Ureter (tissue), 1 donor: ENCODE results near the gene NIT1. TPM values are rescaled to one million over a fixed set of nuclear protein-coding genes. Genes with fewer than 3 reads are reported as not detected.
"Not testable (repeated sequence)": the region's sequence is repeated elsewhere in the genome, so short reads cannot be mapped to it uniquely, and the experiment has no call there.

ENCODE experiments used
- DNase-seq: peaks from one replicate; pipeline ENCODE4 v3.0.0-alpha.2; 2020; ENCODE audit warnings: low spot score
- total RNA-seq: library from RNA; stranded (reverse); gene quantifications from one replicate; pipeline ENCODE4 v1.2.4, GENCODE V29; 2023
- donor health status: DM: yes; HTN: yes; CAD: no.

The NIT1 gene
- total RNA-seq, 1 donor from 2014 or later = 34.7 TPM

DNA sequence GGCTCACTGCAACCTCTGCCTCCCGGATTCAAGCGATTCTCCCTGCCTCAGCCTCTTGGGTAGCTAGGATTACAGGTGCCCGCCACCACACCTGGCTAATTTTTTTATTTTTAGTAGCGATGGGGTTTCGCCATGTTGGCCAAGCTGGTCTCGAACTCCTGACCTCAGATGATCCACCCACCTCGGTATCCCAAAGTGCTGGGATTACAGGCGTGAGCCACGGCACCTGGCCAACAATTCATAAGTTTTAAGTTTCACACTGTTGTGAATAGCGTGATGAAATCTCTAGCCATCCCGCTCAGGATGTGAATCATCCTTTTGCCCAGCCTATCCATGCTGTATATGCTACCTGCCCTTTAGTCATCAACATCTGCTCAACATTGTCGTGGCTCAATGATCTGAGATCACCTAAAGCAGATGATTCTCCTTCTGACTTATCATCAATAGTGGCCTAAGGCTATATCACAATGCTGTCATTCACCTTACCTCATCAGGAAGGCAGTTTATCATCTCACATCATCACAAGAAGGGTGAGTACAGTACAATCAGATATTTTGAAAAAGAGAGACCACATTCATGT lies 2.7 kb upstream of the NIT1 start:
- DNase-seq = no peak

DNA sequence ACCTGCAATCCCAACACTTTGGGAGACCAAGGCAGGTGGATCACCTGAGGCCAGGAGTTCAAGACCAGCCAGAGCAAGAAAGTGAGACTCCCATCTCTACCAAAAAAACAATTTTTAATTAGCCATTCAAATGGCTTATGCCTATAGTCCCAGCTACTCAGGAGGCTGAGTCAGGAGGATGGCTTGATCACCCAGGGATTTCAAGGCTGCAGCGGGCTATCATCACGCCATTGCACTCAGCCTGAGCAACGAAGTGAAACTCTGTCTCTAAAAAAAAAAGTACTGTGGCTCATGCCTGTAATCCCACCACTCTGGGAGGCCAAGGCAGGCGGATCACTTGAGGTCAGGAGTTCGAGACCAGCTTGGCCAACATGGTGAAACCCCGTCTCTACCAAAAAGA lies 1.9 kb upstream of the NIT1 start:
- not testable (repeated sequence) for DNase-seq

DNA sequence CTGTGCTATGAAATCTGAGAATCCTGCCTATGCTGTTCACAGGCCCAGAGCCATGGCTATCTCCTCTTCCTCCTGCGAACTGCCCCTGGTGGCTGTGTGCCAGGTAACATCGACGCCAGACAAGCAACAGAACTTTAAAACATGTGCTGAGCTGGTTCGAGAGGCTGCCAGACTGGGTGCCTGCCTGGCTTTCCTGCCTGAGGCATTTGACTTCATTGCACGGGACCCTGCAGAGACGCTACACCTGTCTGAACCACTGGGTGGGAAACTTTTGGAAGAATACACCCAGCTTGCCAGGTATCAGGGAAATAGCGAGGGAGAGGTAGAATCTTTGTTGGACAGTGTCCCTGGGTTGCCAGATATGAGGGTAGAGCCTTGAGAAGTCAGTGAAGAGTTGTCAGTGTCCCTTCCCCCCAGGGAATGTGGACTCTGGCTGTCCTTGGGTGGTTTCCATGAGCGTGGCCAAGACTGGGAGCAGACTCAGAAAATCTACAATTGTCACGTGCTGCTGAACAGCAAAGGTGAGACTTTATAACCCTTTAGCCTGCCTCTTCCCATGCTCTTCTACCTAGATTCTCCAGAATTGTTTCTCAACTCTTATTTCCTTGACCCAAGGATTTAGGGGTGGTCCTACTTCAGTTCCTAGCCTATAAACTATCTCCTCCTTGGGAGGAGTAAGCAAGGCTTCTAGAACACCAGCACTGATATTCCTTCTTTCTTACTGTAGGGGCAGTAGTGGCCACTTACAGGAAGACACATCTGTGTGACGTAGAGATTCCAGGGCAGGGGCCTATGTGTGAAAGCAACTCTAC lies 1.4 kb downstream of the NIT1 start:
- no peak for DNase-seq

DNA sequence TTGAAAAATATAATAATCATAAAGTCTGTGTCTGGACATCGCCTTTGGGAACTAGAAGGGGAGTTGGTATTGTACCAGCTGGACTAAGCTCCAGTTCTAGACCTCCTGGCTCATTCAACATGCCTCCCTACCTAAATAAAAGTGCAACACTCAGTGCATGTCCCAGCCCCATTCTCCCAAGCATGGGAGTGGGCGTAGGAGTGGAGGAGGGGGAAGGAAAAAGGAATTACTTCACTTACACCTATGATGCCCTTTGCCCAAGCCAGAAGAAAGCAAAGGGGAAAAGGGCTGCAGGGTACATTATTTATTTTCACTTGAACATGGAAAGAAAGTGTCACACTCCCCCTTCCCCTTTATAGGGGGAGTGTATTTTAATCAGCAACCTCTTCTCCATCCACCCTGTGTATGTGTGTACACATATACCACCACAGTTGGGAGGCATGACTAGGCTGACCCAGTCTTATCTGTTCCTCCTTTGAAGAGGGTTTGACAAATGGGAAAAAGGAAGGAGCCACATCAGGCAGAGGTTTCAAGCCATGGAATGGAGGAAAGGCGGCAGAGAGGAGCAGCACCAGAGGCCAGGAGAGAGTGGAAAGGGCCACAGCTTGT lies 3.2 kb downstream of the NIT1 start:
- no peak for DNase-seq

DNA sequence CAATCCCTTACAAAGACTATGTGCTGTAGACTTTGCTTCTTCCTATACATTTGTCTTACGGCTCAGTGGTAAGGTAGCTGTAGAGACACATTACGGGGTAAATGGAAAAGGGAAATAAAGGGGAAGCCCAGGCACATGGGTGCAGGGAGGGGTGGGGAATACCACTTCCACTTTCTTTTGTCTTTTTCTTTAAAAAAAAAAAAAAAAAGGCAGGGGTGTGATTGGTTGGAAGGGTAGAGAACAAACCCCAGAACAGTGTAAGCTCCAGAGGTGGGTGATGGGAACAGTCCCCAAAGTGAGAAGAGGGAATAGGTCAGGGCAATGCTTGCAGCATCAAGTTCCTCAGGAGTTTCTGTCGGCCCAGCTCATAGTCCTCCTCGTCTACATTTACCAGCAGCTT lies 3.9 kb downstream of the NIT1 start:
- DNase-seq = no peak

DNA sequence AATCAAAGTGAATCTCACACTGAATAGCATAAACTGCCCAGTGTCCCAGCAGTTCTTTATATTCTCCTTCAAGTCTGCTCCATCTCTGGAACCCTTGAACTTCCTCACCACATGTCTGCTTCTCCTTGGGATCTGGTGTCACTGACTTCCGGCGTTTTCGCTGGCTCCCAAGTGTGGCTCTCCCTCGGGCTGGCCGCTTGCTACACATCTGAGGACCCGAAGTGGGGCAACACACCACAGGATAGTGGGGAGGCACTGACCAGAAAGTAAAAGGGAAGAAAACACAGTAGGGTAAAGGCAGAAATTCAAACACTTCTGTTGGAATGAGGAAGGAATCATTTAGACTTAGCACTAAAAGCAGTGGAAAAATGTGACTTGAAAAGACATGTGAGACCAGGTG lies 5.1 kb downstream of the NIT1 start:
- no peak for DNase-seq

DNA sequence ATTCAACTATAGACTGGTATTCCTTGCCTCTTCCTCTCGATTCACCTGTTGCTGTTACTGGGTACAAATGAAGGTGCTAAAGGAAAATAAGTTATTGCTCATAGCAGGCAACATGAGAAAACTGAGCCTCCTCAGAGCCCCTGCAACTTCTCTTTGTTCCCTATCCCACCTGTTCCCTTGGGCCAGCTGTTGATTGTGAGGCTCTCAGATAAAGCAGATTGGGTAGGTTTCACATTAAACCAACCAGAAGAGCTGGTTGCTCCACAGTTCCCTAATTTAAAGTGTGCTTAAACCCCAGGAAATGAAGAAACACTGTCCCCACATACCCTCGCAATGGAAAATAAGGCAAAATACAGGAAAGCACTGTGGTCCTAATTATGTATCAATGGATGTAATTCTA lies 9.7 kb downstream of the NIT1 start:
- DNase-seq = no peak

DNA sequence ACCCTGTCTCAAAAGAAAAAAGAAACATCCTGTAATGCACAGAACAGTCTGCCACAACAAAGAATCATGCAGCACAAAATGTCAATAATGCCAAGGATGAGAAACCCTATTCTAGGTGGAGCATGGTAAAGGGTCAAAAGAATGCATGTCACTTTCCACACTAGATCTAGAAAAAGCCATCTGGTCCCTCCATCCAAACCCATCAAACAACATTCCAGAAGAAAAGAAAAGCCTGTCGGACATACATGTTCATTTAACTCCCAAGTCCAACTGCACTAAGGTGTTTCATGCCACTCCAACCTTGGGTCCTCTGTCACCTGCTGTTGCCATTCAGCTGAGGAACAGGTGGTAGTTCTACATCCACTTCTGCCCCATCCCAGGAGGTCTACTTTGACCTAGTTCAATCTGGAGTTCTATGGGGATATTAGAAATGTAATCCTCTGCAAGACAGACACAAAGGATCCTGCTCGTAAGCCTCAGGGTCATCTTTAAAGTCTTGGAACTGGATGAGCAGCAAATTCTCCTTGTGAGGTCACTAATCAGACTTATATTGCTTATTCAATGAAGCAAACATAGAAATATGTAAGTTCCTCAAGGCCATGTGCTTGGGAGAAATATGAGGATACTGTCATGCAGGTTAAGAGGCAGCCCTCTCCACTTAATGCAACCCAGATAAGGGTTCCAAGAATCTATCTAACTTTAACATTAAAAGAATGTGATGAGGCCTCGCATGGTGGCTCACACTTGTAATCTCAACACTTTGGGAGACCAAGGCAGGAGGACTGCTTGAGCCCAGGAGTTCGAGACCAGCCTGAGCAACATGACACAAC lies 10.9 kb downstream of the NIT1 start:
- no peak for DNase-seq

DNA sequence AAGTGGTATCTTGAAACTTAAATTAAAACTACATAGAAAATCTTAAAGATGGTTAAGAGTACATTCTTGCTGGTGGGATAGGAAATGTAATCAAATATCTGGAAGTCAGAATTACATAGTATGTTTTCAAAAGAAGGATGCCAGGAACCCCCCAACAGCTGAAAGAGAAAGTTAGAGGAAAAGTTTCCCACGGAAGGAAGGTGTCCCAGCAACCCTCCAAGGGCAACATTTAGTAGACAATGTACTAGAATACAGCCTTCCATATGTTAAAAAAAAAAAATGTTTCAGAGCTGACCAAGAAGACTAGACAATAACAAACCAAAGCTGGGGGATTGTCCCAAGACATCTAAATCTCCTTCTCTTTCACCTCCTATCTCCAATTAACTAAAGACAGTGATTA lies 12.4 kb downstream of the NIT1 start:
- DNase-seq = no peak

DNA sequence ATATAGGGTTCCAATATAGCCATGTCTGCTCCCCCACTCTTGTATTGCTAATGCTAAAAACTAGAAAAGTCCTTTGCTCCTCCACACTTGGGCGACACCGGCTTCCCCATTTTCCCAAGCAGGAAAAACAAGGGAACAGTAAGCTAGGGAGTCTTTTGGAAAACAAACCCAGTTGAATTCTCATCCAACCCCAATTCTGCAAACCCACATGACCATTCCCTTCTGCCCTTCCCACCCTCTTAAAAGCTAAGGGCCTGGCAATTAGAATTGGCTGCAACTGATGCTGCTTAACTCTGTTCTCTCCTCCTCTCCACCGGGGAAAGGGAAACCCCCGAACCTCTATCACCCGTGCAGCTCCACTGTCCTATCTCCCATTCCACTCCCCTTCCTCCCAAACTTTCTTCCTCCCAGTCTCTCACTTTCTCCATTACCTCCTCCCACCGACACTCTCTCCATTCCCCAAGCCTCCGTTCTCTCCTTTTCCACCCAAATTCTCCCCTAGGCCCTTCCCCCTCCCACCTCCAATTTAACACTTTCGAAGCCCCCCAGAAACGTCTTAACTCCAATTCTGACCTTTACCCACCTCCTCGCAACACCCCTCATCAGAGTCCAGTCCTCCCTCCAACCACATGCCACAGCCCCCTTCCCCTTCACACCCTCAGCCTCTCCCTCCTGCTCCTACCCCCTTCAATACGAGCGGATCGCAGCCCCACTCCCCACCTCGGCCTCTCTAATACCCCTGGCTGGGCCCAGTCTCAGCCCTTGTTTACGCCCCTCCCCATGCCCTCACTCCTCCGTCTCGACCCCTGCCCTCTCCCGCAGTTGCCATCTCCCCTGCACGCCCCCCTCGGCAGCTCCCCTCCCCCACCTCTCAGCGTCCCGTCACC lies 13.9 kb downstream of the NIT1 start:
- no peak for DNase-seq

DNA sequence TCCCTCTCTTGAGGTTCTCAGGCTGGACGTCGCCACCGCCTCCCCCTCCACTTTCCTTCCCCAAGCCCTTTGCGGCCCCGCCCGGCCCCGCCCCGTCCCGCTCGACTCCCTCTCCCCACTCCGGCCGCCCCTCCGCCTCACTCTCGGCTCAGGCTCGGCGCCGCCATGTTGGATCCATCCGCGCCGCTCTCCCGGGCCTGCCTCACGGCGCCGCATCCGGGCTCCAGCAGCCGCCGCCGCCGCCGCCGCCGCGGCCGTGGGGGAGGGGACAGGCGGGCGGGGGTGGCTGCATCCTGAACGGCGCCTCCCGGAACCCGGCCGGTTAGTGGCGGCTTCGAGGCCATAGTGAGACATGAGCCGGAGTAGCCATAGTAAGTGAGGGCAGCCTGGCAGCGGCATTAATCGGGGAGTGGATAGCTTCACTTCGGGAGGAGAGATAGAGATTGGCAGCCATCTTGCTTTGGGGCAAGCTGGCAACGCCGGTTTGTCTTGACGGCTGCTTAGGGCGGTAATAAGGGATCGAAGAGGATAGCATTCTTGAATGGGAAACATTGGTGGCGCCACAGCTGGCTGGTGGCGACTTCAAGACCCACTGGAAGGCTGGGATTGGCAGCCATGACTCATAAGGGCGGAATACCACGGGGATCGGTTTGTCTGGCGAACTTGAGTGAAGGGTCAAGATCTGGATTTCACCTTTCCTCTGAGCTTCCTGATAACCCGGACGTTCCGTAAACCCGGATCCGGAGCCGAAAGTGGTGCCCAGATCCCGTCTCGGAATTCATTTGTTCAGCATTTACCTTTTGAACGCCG lies 14.7 kb downstream of the NIT1 start, which contains the start of gene DEDD:
Gene DEDD, minus strand, starts transcription at position 258 of the 810 bp plus-strand sequence. CDS start 8,205 bp downstream, outside the sequence.
- peak; percentile 95 for DNase-seq

DNA sequence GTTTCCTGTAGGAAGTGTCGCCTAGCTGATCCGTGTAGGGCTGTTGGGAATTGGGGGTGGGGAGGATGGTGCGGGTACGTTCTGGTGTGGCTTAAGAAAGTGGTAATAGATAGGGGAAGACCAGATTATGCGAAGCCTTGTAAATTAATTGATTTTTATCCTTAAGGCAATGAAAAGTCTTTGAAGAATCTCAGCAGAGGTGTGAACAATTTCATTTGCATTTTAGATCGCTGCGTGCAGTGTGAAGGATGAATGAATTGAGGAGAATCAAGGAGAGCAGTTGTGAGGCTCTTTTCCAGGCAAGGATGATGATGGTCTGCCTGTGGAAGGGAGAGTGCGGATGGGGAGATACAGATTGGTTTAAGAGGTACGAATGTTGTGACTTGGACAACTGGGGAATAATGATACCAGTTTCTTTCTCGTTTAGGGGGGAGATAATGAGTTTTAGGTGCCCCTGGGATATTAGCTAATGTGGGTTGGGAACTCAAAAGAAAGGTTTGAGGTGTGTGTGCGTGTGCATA lies 15.4 kb downstream of the NIT1 start:
- no peak for DNase-seq

DNA sequence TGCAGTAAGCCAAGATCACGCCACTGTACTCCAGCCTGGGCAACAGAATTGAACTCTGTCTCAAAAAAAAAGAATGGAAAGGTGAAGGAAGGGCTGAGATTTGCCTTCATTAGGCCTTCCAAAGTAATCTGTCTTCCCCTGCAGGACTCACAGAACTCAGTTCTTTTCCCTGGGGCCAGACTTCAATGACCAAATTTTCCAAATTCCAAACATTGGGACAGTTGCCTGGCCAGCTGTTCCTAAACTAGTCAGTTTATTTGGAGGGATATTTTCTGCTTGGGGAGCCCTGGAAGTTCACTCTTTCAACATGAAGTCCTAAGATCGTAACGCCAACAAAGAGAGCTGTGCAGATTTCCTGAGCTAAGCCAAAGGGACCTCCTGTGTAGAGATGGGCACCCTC lies 20.0 kb downstream of the NIT1 start:
- no peak for DNase-seq

DNA sequence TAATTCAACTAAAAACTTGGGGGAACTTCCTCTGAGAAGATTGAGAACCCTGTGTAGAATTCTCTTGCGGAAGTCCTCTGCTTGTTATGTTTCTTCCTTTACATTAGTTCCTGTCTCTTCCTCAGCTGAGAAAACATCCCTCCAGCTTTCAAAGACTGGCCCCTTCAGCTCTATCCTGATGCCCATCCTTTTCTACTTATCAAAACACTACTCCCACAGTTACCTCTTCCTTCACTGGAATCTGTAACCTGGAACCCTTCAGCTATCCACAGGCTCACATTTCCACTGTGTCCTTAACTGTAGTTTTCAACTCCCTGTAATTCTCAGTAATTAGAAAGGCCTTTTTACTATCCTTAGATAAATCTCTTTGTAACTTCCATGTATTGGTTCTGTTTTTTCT lies 20.5 kb downstream of the NIT1 start:
- DNase-seq = no peak

DNA sequence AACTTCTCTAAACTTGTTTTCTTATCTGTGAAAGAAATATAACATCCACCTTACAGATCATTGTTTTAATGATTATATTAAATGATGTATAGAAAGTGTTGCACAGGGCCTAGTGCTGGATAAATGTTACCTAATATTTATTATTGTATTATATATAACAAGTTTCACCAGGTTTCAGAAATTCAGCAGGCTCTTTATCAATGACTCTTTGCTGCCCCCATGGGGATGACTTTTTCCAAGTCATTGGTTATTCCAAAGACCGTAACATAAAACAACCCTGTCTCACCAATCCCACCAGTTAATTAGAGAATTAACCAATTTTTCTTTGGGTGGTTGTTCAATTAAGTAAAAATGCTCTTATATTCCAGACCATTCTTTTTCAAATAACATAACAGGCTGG lies 21.9 kb downstream of the NIT1 start:
- no peak for DNase-seq

DNA sequence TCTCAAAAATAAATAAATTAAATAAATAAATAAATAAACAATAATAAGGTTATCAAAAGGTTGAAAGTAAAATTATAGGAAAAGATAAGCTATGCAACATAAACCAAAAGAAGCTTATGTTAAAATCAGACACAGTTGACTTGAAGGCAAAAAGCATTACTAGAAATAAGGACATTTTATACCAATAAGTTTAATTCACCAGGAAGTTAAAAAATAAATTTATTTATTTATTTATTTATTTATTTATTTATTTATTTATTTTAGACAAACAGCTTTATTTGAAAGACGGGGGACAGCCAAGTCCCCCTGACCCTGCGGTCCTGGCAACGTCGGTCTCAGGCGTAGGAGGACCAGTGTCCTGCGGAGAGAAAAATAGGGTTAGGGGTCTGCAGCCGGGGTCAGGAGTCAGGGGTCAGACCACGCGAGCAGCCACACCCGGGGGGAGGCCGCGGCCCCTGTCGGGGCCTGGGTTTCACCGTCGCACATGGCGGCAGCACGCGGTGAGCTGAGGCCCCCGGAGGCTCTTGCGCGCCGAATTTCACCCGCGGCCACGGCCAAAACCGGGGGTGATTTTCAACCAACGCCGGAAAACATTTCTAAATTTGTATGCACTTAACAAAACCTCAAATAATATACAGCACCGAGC lies 23.0 kb downstream of the NIT1 start:
- no peak for DNase-seq

DNA sequence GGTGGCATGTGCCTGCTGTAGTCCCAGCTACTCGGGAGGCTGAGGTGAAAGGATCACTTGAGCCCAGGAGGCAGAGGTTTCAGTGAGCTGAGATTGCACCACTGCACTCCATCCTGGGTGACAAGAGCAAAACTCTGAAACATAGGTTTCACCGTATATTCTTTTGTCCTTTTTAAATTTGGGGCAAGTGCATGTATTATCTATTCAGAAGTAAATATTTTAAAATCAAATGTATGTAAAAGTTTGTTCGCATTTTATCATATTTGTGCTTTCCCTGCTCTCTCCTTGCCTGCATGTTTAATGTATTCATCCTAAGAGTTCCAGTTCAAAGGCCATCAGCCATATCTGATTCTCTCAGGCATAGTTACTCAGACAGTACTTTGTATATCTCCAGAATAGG lies 27.9 kb downstream of the NIT1 start:
- DNase-seq = no peak

DNA sequence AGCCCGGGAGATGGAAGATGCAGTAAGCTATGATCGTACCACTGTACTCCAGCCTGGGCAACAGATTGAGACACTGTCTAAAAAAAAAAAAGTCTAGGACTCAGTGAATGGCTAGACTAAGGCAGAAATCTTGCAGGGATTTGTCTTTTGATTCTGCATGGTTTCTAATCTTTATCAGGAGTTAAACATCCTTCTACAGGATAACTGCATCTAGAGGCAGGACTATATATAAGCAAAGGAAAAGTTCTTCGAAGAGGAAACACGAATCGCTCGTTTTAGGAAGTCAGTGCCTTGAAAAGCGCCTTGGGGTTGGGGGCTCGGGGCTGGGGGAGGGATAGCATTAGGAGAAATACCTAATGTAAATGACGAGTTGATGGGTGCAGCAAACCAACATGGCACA lies 35.3 kb downstream of the NIT1 start:
- no peak for DNase-seq

DNA sequence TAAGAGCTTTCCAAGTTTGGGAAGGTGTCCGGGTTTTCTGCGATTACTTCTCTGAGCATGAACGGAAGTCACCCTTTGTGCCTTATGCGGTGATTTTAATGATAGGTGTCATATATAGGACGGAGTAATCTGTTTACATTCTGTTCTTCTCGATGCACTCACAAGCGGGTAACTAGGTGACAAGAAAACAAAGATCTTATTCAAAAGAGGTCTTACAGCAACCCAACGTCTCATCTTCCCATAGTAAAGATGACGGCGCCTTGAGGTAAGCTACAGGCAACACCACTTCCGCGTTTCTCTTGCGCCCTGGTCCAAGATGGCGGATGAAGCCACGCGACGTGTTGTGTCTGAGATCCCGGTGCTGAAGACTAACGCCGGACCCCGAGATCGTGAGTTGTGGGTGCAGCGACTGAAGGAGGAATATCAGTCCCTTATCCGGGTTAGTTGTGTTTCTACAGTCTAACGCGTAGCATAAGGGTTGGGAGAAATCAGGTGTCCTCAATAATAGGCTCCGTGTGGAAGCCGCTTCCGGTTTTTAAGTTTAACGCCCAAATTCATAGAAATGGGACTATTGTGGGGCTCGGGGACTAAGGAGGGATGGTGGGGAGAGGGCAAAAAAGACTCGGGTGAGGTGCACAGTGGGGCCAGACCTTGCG lies 35.9 kb downstream of the NIT1 start, which contains the start of gene UFC1:
Gene UFC1, plus strand, starts transcription at position 297 of the 656 bp plus-strand sequence. Its CDS starts 20 bp downstream, at position 317.
- peak; percentile 84 for DNase-seq
